Right lobe of liver (tissue), 4 donors: ENCODE measurements around the gene POLQ.

Experiments
- POLR2A ChIP-seq: fragments of 450-650 bp; IDR thresholded peaks from one replicate; pipeline ENCODE4 v1.6.1; 2017; ENCODE audit warnings: antibody characterized with exemption, mild to moderate bottlenecking
- TF ChIP-seq, protein P1 (sequence below), 4 donors: fragments of 200-600 bp in 3 of 4; fragments of 450-650 bp in 1 of 4; IDR thresholded peaks; one replicate each; pipeline versions ENCODE4 v1.5.1 to v1.8.0; 2016 to 2022; ENCODE audit warnings: antibody characterized with exemption in 4 of 4, mild to moderate bottlenecking in 2 of 4
- donor health status: DM: no; HTN: no; CAD: no.
- donor health status: DM: no; HTN: no; CAD: no.
- donor health status: DM: no; HTN: yes; CAD: no.

DNA sequence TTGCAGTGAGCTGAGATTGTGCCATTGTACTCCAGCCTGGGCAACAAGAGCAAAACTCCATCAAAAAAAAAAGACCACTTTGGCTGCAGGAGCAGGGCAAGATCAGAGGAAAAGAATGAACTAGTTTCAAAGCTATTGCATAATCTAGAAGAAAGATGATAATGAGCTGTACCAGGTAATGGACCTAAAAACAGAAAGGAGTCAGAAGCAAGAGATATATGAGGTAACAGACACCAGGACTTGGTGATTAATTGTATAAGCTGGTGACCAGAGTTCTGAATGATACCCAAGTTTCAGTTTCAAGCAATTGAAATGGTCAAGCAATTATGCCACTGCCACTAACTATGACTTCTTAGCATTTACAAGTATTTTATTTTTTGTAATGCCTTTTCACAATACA is 2.9 kb downstream of the POLQ start:
- TF ChIP-seq POLR2A: no peak
- TF ChIP-seq, protein P1, sequence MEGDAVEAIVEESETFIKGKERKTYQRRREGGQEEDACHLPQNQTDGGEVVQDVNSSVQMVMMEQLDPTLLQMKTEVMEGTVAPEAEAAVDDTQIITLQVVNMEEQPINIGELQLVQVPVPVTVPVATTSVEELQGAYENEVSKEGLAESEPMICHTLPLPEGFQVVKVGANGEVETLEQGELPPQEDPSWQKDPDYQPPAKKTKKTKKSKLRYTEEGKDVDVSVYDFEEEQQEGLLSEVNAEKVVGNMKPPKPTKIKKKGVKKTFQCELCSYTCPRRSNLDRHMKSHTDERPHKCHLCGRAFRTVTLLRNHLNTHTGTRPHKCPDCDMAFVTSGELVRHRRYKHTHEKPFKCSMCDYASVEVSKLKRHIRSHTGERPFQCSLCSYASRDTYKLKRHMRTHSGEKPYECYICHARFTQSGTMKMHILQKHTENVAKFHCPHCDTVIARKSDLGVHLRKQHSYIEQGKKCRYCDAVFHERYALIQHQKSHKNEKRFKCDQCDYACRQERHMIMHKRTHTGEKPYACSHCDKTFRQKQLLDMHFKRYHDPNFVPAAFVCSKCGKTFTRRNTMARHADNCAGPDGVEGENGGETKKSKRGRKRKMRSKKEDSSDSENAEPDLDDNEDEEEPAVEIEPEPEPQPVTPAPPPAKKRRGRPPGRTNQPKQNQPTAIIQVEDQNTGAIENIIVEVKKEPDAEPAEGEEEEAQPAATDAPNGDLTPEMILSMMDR (IDR thresholded peaks at IDR 0.05): no peak
